ENCODE measurements around the gene UBN2.

UBN2 gene

GRCh38 chr7:139351027-139351426 lies 120.0 kb downstream of the UBN2 start:
- DNase-seq (ENCODE audit: low read depth) = no peak

GRCh38 chr7:139354729-139355128 lies 123.7 kb downstream of the UBN2 start:
- DNase-seq (ENCODE audit: low read depth) = no peak

GRCh38 chr7:139355320-139355719 lies 124.3 kb downstream of the UBN2 start:
- no peak for DNase-seq (ENCODE audit: low read depth)

Data from stimulated activated CD8-positive, alpha-beta memory T cell treated with anti-CD3 and anti-CD28 coated beads, Interleukin-15, amount 100 ng/mL, for 24 hours (primary cell).